Natural killer cell treated with Interleukin-12 subunit alpha and Interleukin-12 subunit beta and Interleukin-15 and Interleukin-18, amount 100 ng/mL, for 72 hours (primary cell): ENCODE measurements around the gene CYP19A1. TPM values are rescaled to one million over a fixed set of nuclear protein-coding genes. Genes with fewer than 3 reads are reported as not detected.
"Not testable (repeated sequence)": the region's sequence is repeated elsewhere in the genome, so short reads cannot be mapped to it uniquely, and the experiment has no call there.

Source experiments
- ATAC-seq, 2 donors: fragments of 150-1000 bp; cut with Tn5 transposase in 1 of 2; sonication (Bioruptor Pico), chemical (Tn5 transposase) in 1 of 2; 2 replicates each; pipeline ENCODE4 v1.10.0; 2021
- DNase-seq: peaks from one replicate; pipeline ENCODE4 v3.0.0; 2022; ENCODE audit warnings: low spot score
- H3K27ac Mint-ChIP-seq, 2 donors: 1 replicate in 1 of 2; 2 replicates in 1 of 2; pipeline ENCODE4 v1.8.0; 2022; ENCODE audit warnings: mixed read lengths in 2 of 2, mild to moderate bottlenecking in 1 of 2, moderate library complexity in 1 of 2
- H3K27me3 Mint-ChIP-seq, 2 donors: 1 replicate in 1 of 2; 2 replicates in 1 of 2; pipeline ENCODE4 v1.8.0; 2022; ENCODE audit warnings: mixed read lengths in 2 of 2
- H3K36me3 Mint-ChIP-seq: one replicate; pipeline ENCODE4 v1.8.0; 2022; ENCODE audit warnings: mixed read lengths
- H3K4me1 Mint-ChIP-seq, 2 donors: 1 replicate in 1 of 2; 2 replicates in 1 of 2; pipeline ENCODE4 v1.8.0; 2022; ENCODE audit warnings: low read depth in 2 of 2, mixed read lengths in 2 of 2, mild to moderate bottlenecking in 1 of 2
- H3K4me3 Mint-ChIP-seq: one replicate; pipeline ENCODE4 v1.8.0; 2022; ENCODE audit warnings: mixed read lengths
- H3K9me3 Mint-ChIP-seq: 2 replicates; pipeline ENCODE4 v1.8.0; 2022; ENCODE audit warnings: mixed read lengths
- total RNA-seq, 2 donors: library from RNA; stranded (reverse); gene quantifications; one replicate each; pipeline ENCODE4 v1.2.3, GENCODE V29; 2022

CYP19A1 gene
- total RNA-seq, 2 donors from 2014 or later = not detected

GRCh38 chr15:51190424-51191068 lies 147.8 kb downstream of the CYP19A1 start:
- ATAC-seq = no peak
- no peaks in the 10 kb centered on the region for H3K4me1 Mint-ChIP-seq
- no peak for DNase-seq
- H3K36me3 Mint-ChIP-seq = no peaks in the 10 kb centered on the region
- H3K9me3 Mint-ChIP-seq = no peaks in the 10 kb centered on the region
- H3K4me3 Mint-ChIP-seq = no peak overlapping the region
- H3K27me3 Mint-ChIP-seq = peaks cover 11 to 29% of the 10 kb centered on the region in 2 donors
- no peak overlapping the region for H3K27ac Mint-ChIP-seq

- H3K27me3 Mint-ChIP-seq = peaks cover 16 to 29% of the 10 kb centered on the region in 2 donors
These were observed 148.6 kb downstream of the CYP19A1 start for GRCh38 chr15:51189669-51190385.

GRCh38 chr15:51188791-51189190 lies 149.6 kb downstream of the CYP19A1 start:
- H3K4me3 Mint-ChIP-seq, DNase-seq, ATAC-seq, H3K36me3 Mint-ChIP-seq, H3K27ac Mint-ChIP-seq, H3K4me1 Mint-ChIP-seq, H3K9me3 Mint-ChIP-seq: not testable (repeated sequence)
- peaks cover 18 to 21% of the 10 kb centered on the region in 2 donors for H3K27me3 Mint-ChIP-seq

More at GRCh38 chr15:51189669-51190385, 148.6 kb downstream of the CYP19A1 start:
- Mint-ChIP-seq H3K4me3 (no peak overlapping the region), H3K9me3 (no peaks in the 10 kb centered on the region), H3K36me3 (no peaks in the 10 kb centered on the region), H3K27ac (no peak overlapping the region), H3K4me1 (no peaks in the 10 kb centered on the region)
- DNase-seq (no peak), ATAC-seq (no peak)

GRCh38 chr15:51186891-51187290 lies 151.5 kb downstream of the CYP19A1 start:
- no peaks in the 10 kb centered on the region for H3K4me1 Mint-ChIP-seq
- peaks cover 6 to 10% of the 10 kb centered on the region in 2 donors for H3K27me3 Mint-ChIP-seq
- H3K27ac Mint-ChIP-seq = no peak overlapping the region
- no peaks in the 10 kb centered on the region for H3K36me3 Mint-ChIP-seq
- H3K9me3 Mint-ChIP-seq = no peaks in the 10 kb centered on the region
- no peak for ATAC-seq
- no peak for DNase-seq
- H3K4me3 Mint-ChIP-seq = no peak overlapping the region

- H3K9me3 Mint-ChIP-seq = no peaks in the 10 kb centered on the region
- DNase-seq = no peak
- H3K4me1 Mint-ChIP-seq = no peaks in the 10 kb centered on the region
- no peaks in the 10 kb centered on the region for H3K36me3 Mint-ChIP-seq
- H3K4me3 Mint-ChIP-seq = no peak overlapping the region
- peaks cover 0 to 13% of the 10 kb centered on the region in 2 donors for H3K27me3 Mint-ChIP-seq
- ATAC-seq = no peak
- no peak overlapping the region for H3K27ac Mint-ChIP-seq
These were observed 152.2 kb downstream of the CYP19A1 start for GRCh38 chr15:51186181-51186705.

- no peaks in the 10 kb centered on the region for H3K4me1 Mint-ChIP-seq
These were observed 152.9 kb downstream of the CYP19A1 start for GRCh38 chr15:51185213-51186159.

GRCh38 chr15:51184627-51185026 lies 153.8 kb downstream of the CYP19A1 start:
- Mint-ChIP-seq H3K4me1 (no peaks in the 10 kb centered on the region), H3K36me3 (no peaks in the 10 kb centered on the region), H3K9me3 (no peaks in the 10 kb centered on the region), H3K4me3 (no peak overlapping the region), H3K27me3 (peaks cover 0 to 17% of the 10 kb centered on the region in 2 donors), H3K27ac (no peak overlapping the region)
- DNase-seq = no peak
- ATAC-seq = no peak

More at GRCh38 chr15:51185213-51186159, 152.9 kb downstream of the CYP19A1 start:
- H3K27ac Mint-ChIP-seq = no peak overlapping the region
- H3K36me3 Mint-ChIP-seq = no peaks in the 10 kb centered on the region
- no peak for ATAC-seq
- H3K27me3 Mint-ChIP-seq = peaks cover 0 to 13% of the 10 kb centered on the region in 2 donors
- H3K9me3 Mint-ChIP-seq = no peaks in the 10 kb centered on the region
- no peak overlapping the region for H3K4me3 Mint-ChIP-seq
- DNase-seq = no peak

GRCh38 chr15:51183076-51183475 lies 155.3 kb downstream of the CYP19A1 start:
- H3K4me1 Mint-ChIP-seq = no peaks in the 10 kb centered on the region
- no peaks in the 10 kb centered on the region for H3K36me3 Mint-ChIP-seq

GRCh38 chr15:51181905-51182304 lies 156.5 kb downstream of the CYP19A1 start:
- ATAC-seq = no peak

More at GRCh38 chr15:51183076-51183475, 155.3 kb downstream of the CYP19A1 start:
- no peak for ATAC-seq
- no peaks in the 10 kb centered on the region for H3K9me3 Mint-ChIP-seq
- H3K27me3 Mint-ChIP-seq = peaks cover 0 to 17% of the 10 kb centered on the region in 2 donors
- no peak overlapping the region for H3K4me3 Mint-ChIP-seq
- H3K27ac Mint-ChIP-seq = no peak overlapping the region
- DNase-seq = no peak

GRCh38 chr15:51181221-51181620 lies 157.2 kb downstream of the CYP19A1 start:
- H3K27ac Mint-ChIP-seq = no peak overlapping the region
- no peak overlapping the region for H3K4me3 Mint-ChIP-seq

More at GRCh38 chr15:51181905-51182304, 156.5 kb downstream of the CYP19A1 start:
- Mint-ChIP-seq H3K36me3 (no peaks in the 10 kb centered on the region), H3K27me3 (peaks cover 0 to 17% of the 10 kb centered on the region in 2 donors), H3K4me1 (no peaks in the 10 kb centered on the region), H3K27ac (no peak overlapping the region), H3K4me3 (no peak overlapping the region), H3K9me3 (no peaks in the 10 kb centered on the region)
- no peak for DNase-seq

GRCh38 chr15:51180534-51180933 lies 157.9 kb downstream of the CYP19A1 start:
- Mint-ChIP-seq H3K27me3 (peaks cover 0 to 17% of the 10 kb centered on the region in 2 donors), H3K4me1 (no peaks in the 10 kb centered on the region), H3K36me3 (no peaks in the 10 kb centered on the region), H3K9me3 (no peaks in the 10 kb centered on the region), H3K27ac (no peak overlapping the region), H3K4me3 (no peak overlapping the region)
- ATAC-seq (no peak), DNase-seq (no peak)

More at GRCh38 chr15:51181221-51181620, 157.2 kb downstream of the CYP19A1 start:
- Mint-ChIP-seq H3K36me3 (no peaks in the 10 kb centered on the region), H3K27me3 (peaks cover 0 to 17% of the 10 kb centered on the region in 2 donors), H3K4me1 (no peaks in the 10 kb centered on the region), H3K9me3 (no peaks in the 10 kb centered on the region)
- ATAC-seq = no peak
- DNase-seq = no peak

- Mint-ChIP-seq H3K36me3 (no peaks in the 10 kb centered on the region), H3K27ac (no peak overlapping the region), H3K9me3 (no peaks in the 10 kb centered on the region), H3K4me3 (no peak overlapping the region), H3K27me3 (peaks cover 0 to 13% of the 10 kb centered on the region in 2 donors), H3K4me1 (no peaks in the 10 kb centered on the region)
- DNase-seq (no peak), ATAC-seq (no peak)
These were observed 158.4 kb downstream of the CYP19A1 start for GRCh38 chr15:51180011-51180410.

GRCh38 chr15:51172193-51172592 lies 166.2 kb downstream of the CYP19A1 start:
- no peaks in the 10 kb centered on the region for H3K9me3 Mint-ChIP-seq

More at GRCh38 chr15:51172193-51172592, 166.2 kb downstream of the CYP19A1 start:
- DNase-seq = no peak
- H3K27me3 Mint-ChIP-seq = peaks cover 15 to 18% of the 10 kb centered on the region in 2 donors
- no peaks in the 10 kb centered on the region for H3K36me3 Mint-ChIP-seq
- no peak overlapping the region for H3K4me3 Mint-ChIP-seq
- no peak overlapping the region for H3K27ac Mint-ChIP-seq
- no peak for ATAC-seq
- H3K4me1 Mint-ChIP-seq = no peaks in the 10 kb centered on the region
